Fibroblast of skin of abdomen (primary cell): ENCODE data around the gene MOBP.
"Not testable (repeated sequence)": the region's sequence is repeated elsewhere in the genome, so short reads cannot be mapped to it uniquely, and the experiment has no call there.

Experiments used
- DNase-seq: peaks from one replicate; pipeline ENCODE4 v3.0.0-alpha.2; 2013

The MOBP gene

DNA sequence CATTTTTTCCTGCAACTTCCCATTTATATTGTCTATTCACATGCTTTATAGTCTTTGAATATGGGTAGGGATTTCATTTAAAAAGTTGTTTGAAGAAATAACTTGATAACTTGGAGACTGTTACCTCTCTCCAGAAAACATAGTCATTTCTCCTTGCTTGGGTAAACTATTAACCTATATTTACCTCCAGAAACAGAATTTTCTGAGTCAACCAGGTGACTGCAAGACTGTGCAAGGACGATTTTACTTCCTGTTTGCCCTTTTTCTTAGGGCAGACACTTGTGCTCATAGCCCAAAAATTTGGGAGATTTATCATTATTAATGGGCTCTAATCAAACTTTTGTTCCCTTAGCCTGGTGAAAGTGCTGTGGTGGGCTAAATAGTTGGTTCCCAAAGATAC, 14.3 kb upstream of the MOBP start:
- no peak for DNase-seq

GRCh38 chr3:39453872-39454271, 13.6 kb upstream of the MOBP start:
- DNase-seq, result not testable (repeated sequence)

- DNase-seq, result no peak
Observed at GRCh38 chr3:39454591-39455217, 12.8 kb upstream of the MOBP start.

GRCh38 chr3:39456159-39456558, 11.3 kb upstream of the MOBP start:
- no peak for DNase-seq

DNA sequence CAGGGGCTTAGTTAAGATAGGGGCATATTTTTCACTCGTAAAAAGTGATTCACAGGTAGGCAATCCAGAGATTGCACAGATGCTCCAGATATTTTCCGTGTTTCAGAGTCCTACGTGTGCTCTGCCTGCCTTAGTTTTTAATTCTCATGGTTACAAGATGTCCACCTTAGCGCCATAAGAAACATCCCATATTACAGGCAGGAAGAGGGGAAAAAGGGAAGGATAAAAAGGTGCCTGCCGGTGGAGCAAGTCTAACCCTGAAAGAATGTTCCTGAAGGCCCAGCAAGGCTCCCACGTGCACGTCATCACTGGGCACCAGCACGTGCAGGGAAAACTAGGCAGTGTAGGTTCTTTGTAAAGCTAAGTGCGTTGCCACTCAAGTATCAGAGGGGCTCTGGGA, 10.1 kb upstream of the MOBP start:
- no peak for DNase-seq

GRCh38 chr3:39458579-39458978, 8.9 kb upstream of the MOBP start:
- not testable (repeated sequence) for DNase-seq

DNA sequence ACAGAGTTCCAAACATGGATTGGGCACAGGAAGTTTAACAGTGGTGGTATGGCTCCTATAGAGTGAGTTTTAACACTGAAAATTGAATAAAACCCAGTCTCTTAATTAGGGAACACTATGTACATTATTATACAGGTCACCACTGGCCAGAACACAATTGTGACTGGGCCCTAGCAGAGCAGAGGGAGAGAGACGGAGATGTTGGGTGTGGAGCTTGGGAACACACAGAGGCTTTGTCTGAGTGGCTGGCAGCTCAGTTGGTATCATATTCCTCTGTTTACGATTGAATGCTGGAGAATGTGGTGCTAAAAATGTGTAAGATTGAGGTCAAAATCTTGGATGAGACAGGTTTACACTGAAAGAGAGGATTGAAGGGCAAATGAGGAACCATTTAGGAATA, 6.8 kb upstream of the MOBP start:
- DNase-seq, result no peak

DNA sequence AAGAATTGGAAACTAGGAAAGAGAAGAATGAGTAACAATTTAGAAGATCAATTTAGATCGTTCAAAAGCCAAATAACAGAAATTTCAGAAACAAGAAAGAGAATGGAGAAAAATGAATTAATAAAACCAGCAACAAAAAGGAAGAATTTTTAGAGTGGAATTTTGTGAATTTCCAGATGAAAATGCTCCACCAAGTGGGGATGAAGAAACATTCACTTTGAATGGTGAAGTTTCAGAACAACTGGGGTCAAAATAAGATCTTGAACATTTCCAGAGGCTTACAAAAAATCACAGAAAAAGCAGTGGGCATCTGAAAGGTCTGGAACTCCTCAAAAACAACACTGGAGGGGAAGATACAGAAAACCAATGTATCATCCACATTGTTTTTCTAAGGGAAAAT, 4.2 kb upstream of the MOBP start:
- no peak for DNase-seq

DNA sequence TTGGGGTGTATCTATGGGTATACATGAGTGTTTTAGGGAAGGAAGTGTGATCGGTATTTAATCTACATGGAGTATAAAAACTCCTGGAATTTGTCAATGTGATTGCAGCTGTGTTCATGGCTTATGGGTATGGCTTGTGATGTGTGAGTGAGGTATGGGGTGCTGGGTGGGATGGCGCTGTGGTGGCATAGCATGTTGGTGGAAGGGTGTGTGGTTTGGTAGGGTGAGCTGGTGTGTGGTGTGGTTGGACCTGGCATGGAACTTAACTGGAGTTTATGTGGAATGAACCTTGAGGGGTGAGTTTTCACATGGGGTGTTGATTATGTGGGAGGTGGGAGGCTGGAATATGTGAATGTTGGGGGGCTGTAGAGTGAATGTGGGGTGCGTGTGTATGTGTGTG, 492 bp upstream of the MOBP start:
- DNase-seq, result no peak

DNA sequence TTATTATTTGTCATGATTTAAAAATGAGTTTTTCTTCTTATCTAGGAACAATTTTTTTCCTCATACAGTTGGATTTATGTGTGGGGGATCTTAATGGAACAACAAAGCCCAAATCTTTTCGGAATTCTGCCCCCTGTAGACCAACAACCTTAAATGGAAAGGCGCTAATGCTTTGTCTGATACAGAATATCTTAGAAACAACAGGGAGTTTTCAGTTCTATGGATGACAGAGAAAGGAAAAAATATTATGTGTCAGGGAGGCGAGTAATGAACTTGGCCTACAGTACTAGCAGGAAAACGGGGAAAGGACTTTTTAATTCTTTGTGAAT, 592 bp downstream of the MOBP start:
- no peak for DNase-seq

DNA sequence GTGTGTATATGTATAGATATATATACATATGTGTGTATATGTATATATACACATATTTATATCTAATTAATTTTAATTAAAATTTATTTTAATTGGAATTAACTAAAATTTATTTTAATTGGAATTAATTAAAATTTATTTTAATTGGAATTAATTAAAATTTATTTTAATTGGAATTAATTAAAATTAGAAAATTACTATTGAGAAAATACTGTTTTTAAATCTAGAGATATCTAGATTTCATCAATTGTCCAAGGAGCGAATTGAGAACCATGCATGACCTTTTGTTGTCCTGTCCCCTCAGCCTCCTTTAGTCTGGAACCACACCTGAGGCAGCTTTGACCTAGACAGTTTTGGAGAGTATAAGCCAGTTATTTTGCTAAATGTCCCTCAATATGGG, 1.8 kb downstream of the MOBP start:
- DNase-seq, result no peak

DNA sequence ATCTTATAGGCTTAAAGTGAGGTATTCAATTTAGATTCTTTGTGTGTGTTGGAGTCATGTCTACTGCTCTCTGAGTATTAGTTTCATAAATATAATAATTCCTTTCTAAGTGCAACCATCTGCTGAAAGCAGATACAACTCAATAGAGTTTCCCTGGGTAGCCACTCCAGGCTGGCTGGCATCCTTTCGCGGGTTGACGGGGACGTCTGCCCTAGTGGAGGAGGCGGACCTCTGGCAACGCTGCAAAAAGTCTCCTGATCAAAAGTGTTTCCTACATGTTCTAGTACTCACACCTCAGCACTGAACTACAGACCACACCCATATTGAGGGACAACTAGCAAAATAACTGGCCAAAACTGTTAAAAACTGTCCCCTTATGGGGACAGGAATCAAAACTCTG, 2.5 kb downstream of the MOBP start:
- DNase-seq, result no peak

DNA sequence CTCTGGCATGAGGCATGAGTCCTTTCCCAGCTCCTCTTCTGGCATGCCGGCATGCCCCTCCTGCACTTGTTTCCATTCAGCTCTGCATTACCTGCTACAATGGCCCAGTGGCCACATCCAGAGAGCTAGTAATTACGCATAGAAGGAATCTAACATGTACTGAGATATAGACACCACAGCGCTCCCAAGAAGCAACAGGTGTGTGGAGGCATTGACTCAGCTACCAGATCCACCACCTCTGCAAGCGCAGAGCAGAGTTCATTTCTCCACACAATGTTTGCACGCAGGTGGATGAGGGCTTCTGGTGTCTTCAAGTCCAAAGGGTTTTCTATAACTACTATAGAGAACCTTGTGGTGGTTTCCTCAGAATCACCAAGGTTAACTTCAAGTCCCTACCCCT, 4.2 kb downstream of the MOBP start:
- DNase-seq, result no peak

- no peak for DNase-seq
Observed at GRCh38 chr3:39473452-39474125, 6.1 kb downstream of the MOBP start.

DNA sequence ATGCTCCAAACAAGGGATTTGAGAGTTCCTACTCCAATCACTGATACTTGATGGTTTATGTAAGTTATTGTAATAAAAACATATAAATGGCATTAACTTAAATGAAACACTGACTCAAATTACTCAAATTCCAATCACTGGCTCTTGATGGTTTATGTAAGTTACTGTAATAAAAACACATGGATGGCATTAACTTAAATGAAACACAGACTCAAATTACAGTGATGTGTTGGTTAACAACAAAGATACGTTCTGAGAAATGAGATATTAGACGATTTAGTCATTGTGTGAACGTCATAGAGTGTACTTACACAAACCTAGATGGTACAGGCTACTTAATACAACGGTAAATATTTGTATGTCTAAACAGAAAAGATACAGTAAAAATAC, 6.6 kb downstream of the MOBP start:
- no peak for DNase-seq

- no peak for DNase-seq
Observed at GRCh38 chr3:39476783-39477182, 9.3 kb downstream of the MOBP start.

GRCh38 chr3:39478226-39478625, 10.7 kb downstream of the MOBP start:
- DNase-seq, result no peak

GRCh38 chr3:39479701-39480414, 12.4 kb downstream of the MOBP start:
- DNase-seq, result no peak

- DNase-seq, result no peak
Observed at GRCh38 chr3:39485547-39485946, 18.1 kb downstream of the MOBP start.

- DNase-seq, result no peak
Observed at GRCh38 chr3:39491014-39491413, 23.5 kb downstream of the MOBP start.

DNA sequence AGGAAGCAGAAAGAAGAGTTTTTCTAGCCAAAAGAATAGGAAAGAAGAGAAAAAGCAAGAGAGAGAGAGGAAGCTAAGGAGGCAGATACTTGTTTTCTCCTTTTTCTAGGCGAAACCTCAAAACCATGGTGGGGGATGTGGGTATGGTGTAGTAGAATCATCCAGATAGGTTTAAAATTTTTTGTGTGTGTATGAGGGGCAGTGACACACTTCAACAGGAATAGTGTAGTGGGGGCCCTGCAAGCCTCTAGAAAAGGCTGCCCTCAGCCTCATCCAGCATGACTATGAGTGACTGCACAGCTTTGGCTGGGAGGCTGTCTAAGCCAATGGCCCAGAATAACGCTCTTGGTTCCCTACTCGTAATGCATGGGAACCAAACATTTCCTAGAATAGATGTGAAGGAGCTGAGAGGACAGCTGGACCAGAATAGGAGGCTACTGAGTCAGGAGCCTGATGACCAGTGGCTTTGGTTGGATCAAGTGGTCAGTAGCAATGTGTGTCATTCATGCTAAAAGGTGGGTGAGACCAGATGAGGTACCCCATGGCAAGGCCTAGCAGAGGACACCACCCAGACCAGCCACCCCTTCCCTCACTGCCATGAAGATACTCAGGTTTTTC, 24.4 kb downstream of the MOBP start:
- DNase-seq, result no peak

GRCh38 chr3:39494781-39495180, 27.3 kb downstream of the MOBP start:
- no peak for DNase-seq

GRCh38 chr3:39497753-39498152, 30.3 kb downstream of the MOBP start:
- no peak for DNase-seq
